NCI-H345 (cell line): ENCODE measurements around the gene MRPL9.

Experiments
- DNase-seq: peaks from one replicate; lab custom pipeline; 2025; lab: John Stamatoyannopoulos, UW

The MRPL9 gene

GRCh38 chr1:151733126-151733525 is 30.2 kb downstream of the MRPL9 start:
- DNase-seq, result no peak

DNA sequence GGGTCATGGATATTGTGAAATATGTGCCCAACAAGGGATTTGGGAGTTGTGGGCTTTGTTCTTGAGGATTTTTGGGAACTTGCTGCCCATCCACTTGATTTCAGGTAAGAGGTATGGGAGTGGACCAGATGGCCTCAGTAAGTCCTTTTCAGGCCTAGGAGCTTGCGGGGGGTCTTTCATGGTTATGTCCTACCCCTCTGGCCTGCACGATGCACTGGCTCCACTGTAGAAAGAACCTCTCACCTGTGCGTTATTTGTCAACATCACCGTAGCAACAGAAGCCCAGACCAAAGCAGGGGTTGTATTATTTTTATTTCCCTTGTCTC is 33.4 kb downstream of the MRPL9 start:
- no peak for DNase-seq

GRCh38 chr1:151729157-151729965 is 33.9 kb downstream of the MRPL9 start:
- DNase-seq, result no peak

- no peak for DNase-seq
These were observed 34.9 kb downstream of the MRPL9 start for GRCh38 chr1:151728151-151729054.

- no peak for DNase-seq
These were observed 39.4 kb downstream of the MRPL9 start for GRCh38 chr1:151723726-151724370.

DNA sequence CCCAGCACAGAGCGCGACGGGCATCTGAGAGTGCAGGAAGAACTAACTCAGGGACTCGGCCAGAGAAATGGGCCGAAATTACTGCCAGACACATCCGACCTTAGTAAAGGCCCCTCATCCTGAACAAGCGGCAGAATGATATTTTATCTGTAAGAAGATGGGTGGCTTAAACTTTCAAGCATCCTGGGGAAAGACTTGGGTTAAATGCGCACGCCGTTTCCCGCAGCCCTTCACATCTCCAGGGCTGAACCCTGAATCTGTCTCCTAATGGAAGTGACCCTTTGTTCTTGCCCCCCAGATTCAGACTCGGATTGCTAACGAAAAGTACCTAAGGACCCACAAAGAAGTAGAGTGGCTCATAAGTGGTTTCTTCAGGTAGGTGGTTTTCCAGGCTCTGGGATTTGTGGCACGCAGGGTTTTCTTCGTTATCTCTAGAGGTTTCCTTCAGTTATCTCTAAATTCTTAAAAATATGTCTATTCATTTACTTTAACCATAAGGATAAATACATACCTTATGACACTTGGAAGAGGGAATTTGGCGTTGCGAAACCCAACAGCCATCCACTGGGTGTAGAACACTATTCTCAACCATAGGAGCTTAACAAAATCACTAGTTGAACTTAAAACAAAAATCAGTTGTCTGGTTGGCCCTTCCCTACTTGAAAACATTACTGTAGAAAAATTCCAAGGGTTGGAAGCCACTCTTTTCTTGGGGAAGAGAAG is 41.3 kb downstream of the MRPL9 start:
- no peak for DNase-seq

DNA sequence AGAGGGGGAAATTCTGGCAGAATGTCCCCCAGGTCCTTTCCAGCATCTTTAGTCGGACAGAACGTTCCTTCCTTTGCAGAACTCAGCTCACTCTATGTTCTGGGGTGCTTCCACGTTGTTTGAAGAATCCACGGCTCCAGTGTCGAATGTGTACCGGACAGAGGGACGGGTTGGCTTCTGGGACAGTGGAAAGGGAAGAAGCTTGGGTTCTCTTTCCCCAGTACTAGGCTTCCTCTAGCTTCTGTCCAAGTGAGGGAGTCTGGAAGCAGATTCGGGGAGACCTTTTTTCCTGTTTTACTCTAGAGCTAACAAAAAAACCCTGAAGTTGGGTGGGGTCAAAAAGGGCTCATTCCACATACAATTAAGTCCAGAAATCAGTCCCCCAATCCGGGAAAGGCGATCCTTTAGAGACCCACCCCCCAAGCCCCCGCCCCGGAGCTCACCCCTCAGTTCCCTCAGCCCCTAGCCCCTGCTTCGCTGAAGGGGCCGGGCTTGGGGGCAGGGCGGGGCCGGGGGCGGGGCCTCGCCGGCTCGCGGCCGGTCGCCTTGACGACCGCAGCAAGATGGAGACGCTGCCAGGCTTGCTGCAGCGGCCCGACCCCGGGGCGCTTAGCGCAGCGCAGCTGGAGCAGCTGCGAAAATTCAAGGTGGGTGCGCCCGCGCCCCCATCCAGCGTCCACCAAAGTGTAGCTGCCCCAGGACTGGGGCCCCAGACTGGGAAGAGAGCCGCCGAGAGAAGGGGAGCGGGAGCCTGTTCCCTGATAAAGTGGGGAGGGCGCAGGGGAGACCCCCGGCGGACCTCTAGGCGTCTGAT is 42.1 kb downstream of the MRPL9 start, which contains the start of gene RIIAD1:
TSS of gene RIIAD1 (plus strand) at position 549 of the 814 bp plus-strand sequence. CDS start at position 564, 15 bp downstream.
- DNase-seq, result peak; percentile 56

GRCh38 chr1:151720554-151720953 is 42.7 kb downstream of the MRPL9 start:
- DNase-seq, result no peak

DNA sequence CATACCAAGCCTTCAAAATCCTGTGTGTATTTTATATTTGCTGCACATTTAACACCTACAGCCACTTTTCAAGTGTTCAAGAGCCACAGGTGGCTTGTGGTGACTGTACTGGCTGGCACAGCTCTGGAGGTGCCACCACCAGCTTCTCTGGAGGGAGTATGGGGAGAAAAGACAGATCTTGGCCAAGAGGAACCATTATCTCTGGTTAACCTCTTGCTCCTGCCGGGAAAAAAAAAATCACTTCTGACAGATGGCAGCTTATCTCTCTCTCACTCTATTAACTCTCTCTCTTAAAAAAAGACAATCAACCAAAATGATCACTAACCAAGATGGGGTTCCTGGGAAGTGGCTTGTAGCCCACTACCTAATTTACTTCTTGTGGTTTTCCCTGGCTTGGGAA is 43.2 kb downstream of the MRPL9 start:
- DNase-seq, result no peak

DNA sequence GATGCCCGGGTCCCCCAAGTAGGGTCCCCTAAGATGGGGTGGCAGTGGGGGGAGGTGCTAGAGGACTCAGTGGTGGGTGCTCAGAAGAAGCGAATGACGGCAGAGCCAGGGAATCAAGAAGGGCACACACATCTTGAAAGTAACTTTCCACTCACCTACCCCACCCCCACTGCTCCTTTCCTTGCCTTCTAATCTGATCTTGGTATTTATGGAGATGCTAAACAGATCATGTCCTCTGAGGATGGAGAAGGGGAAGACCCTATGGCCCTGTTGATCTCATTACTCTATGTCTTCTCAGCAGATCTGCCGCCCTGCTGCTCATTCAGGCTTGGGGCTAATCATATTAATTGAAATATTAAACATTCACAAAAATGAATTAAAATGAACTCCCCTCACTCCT is 44.6 kb downstream of the MRPL9 start:
- DNase-seq, result no peak

DNA sequence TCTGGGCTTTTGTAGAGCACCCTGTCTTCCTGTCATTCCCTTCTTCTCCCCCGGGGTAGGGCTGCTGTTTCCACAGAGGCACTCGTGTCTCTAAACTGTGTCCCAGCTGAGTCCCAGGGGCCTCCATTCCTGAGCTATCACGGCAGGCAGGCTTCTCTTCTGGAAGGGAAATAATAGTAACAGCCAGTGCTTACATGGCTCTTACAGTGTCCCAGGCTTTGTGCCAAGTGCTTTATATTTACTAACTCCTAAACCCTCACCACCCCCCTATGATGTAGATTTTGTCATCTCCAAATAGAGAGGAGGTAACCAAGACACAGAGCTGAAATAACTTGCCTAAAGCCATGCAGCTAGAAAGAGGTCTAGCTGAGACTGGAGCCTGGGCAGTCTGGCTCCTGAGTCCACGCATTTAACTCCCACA is 45.3 kb downstream of the MRPL9 start:
- DNase-seq, result peak; percentile 92

GRCh38 chr1:151716771-151717631 is 46.3 kb downstream of the MRPL9 start, which contains the start of gene CELF3:
CELF3 (minus strand) TSS chr1:151716803; CDS start chr1:151716020, 783 bp downstream.
- peak; percentile 100 for DNase-seq

- no peak for DNase-seq
These were observed 46.9 kb downstream of the MRPL9 start for GRCh38 chr1:151716405-151716762.

DNA sequence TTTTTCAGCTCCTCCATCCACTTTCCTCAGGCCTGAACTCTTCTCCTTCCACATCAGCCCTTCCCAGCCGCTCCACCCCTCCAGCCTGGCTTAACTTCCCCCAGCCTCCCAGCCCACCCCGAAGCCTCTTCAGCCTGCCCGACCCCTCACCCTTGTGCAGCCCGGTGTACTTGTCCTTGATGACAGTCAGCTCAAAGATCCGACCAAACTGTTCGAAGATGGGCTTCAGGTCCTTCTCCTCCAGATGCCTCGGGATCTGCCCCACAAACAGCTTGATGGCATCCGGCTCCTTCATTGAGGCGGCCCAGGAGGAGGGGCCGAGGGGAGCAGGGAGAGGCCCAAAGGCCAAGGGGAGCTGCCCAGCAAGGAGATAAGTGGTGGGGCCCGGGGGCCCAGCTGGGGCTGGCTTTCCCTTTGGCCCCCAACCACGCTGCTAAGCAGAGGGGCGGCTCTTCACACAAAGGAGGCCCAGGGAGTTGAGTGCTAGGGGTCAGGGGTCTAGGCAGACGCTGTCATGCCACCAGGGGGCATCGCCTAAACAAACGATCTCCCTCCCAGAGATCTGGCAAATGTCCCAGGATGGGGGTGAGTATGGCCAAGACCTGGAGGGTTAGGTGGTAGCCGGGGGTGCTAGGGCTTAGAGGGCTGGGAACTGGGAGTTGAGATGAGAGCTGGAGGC is 47.4 kb downstream of the MRPL9 start:
- DNase-seq, result peak; percentile 79

DNA sequence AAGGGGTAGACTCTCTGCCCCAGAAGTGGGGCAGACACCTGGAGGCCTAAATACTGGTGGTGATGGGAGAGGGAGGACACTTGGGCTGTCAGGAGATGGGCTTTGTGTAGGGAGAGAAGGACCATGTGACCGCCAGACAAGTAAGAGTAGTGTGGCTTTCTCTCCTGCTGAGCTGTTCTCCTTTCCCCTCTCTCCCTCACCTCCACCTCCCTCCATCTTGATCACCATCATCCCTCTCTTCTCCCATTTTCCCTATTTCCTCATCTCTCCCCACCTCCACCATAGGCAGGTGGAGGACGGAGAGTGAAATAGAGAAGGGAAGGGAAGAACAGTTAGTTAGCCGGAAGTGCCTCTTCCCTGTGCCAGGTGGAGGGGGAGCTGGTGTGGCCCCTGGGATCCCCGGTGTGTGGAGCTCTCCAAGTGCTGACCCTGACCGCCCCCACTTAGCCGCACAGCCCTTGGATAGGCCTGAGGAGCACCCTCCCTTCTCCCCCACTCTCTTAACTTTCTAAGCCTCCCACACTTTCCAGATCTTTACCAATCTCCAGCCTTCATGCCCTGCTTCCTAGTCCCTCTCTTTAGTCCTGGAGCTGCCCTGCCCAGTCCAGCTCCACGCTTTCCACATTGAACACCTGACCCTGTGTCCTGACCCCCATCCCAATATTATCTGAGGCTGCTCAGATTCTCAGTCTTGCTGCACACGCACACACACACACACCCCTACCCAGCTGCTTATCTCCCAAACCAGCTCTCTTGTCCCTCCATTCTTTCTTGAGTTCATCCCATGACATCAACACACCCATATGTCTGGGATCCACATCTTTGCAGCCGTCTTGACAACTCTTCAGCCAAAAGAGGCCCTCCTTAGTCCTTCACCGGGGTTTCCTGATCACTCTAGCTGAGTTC is 48.2 kb downstream of the MRPL9 start:
- no peak for DNase-seq

DNA sequence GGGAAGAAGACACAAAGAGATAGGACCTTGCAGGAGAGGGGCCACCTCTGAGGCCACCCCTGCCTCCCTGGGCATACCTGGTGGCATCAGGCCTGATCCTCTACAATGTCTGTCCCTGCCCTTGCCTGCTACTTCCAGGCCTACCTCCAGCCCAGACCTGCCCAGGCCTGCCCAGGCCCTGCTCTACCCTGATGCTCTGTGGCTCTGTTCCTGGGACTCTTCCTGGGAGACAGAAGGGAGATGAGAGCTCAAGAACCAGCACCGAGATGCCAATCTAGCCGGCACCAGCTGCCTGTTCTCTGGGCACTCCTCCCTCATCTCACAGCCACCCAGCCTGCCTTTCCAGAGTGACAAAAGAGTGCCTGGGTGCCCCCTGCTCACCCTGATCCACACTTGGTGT is 49.4 kb downstream of the MRPL9 start:
- no peak for DNase-seq

- DNase-seq, result no peak
These were observed 50.3 kb downstream of the MRPL9 start for GRCh38 chr1:151713044-151713443.

DNA sequence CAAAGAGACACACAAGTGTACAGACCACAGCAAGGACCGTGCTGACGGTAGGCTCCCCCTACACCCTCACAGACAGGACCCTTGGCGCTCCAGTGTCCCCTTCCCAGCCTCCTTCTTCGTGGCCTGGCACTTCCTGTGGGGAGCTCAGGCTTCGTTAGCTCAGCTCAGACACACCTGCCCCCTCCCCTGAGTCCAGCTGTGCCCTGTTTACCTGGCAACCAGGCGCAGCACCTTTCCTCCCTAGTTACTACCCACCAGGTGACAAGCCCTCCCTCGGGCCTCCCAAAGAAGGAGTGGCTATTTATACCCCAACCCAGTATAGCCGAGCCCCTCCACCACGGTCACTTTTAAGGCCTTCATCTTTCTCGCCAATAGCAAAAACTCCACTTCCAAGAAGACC is 51.3 kb downstream of the MRPL9 start:
- DNase-seq, result peak; percentile 57
